Endothelial cell of umbilical vein (primary cell): ENCODE data around the gene SLC25A45.

ENCODE experiments used
- EZH2 ChIP-seq: IDR thresholded peaks from 2 replicates; pipeline ENCODE4 v1.6.1; 2012; ENCODE audit warnings: borderline replicate concordance, low read depth, mild to moderate bottlenecking, moderate library complexity, low read length, inconsistent platforms; ENCODE audit not compliant: severe bottlenecking
- JUN ChIP-seq: IDR thresholded peaks from 2 replicates; pipeline ENCODE4 v1.6.1; 2011; ENCODE audit warnings: borderline replicate concordance, low read depth; ENCODE audit not compliant: insufficient read length, insufficient read depth
- POLR2A ChIP-seq: IDR thresholded peaks from 2 replicates; pipeline ENCODE4 v1.6.1; 2012; ENCODE audit warnings: low read depth, mild to moderate bottlenecking, control low read depth, low read length
- POLR2AphosphoS5 ChIP-seq: IDR thresholded peaks from 2 replicates; pipeline ENCODE4 v1.6.1; 2012; ENCODE audit warnings: low read depth, mild to moderate bottlenecking, control low read depth, low read length, moderate library complexity; ENCODE audit not compliant: insufficient read depth
- TF ChIP-seq, protein P1 (sequence below), 2 donors: IDR thresholded peaks; 1 replicate in 1 of 2; 2 replicates in 1 of 2; pipeline ENCODE4 v1.5.1; 2011; ENCODE audit warnings: low read length in 2 of 2, mild to moderate bottlenecking in 2 of 2, moderate library complexity in 2 of 2, control low read depth in 1 of 2, inconsistent platforms in 1 of 2, low read depth in 1 of 2; ENCODE audit not compliant: insufficient read depth in 1 of 2; ENCODE audit errors: extremely low read depth in 1 of 2

DNA sequence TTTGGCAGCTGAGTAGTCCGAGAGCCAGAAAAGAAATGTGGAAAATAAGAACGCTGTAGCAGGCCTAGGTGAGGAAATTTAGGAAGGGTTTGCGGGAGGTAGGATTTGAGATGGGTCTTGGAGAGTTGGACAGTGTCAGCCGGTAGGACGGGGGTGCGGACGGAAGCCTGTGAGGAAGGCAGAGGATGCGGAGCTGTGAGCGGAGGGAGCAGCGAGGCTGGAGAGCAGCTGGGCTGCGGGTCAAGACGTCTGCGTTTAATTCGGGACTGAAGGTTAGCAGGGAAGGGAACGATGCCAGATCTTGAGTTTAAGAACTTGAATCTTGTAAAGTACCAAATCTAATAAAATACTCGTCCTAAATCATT, 28.6 kb downstream of the SLC25A45 start:
- TF ChIP-seq, protein P1, sequence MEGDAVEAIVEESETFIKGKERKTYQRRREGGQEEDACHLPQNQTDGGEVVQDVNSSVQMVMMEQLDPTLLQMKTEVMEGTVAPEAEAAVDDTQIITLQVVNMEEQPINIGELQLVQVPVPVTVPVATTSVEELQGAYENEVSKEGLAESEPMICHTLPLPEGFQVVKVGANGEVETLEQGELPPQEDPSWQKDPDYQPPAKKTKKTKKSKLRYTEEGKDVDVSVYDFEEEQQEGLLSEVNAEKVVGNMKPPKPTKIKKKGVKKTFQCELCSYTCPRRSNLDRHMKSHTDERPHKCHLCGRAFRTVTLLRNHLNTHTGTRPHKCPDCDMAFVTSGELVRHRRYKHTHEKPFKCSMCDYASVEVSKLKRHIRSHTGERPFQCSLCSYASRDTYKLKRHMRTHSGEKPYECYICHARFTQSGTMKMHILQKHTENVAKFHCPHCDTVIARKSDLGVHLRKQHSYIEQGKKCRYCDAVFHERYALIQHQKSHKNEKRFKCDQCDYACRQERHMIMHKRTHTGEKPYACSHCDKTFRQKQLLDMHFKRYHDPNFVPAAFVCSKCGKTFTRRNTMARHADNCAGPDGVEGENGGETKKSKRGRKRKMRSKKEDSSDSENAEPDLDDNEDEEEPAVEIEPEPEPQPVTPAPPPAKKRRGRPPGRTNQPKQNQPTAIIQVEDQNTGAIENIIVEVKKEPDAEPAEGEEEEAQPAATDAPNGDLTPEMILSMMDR (IDR thresholded peaks at IDR 0.05; ENCODE audit: extremely low read depth in 1 of 2, insufficient read depth in 1 of 2, low read depth in 1 of 2, low read length in 2 of 2), result no peak
- no peak for TF ChIP-seq EZH2
- TF ChIP-seq POLR2A, result no peak
- no peak for TF ChIP-seq JUN
- peak; percentile 13 for TF ChIP-seq POLR2AphosphoS5
